Activated T-cell treated with anti-CD3 and anti-CD28 coated beads, Interleukin-2, amount 50 U/mL, for 4 hours (primary cell): ENCODE data around the gene PAPSS2. TPM values are rescaled to one million over a fixed set of nuclear protein-coding genes. Genes with fewer than 3 reads are reported as not detected.
"Not testable (repeated sequence)": the region's sequence is repeated elsewhere in the genome, so short reads cannot be mapped to it uniquely, and the experiment has no call there.

Experiments used
- ATAC-seq, 2 donors: fragments of 200-7000 bp; cut with Tn5 transposase; one replicate each; pipeline ENCODE4 v1.10.0; 2021
- DNase-seq: peaks from one replicate; pipeline ENCODE4 v3.0.0-alpha.2; 2020
- H3K27me3 Mint-ChIP-seq: one replicate; pipeline ENCODE4 v1.8.0; 2021; ENCODE audit warnings: low read depth, mixed read lengths
- H3K36me3 Mint-ChIP-seq: one replicate; pipeline ENCODE4 v1.8.0; 2022; ENCODE audit warnings: mixed read lengths; ENCODE audit not compliant: insufficient read depth
- H3K4me1 Mint-ChIP-seq: one replicate; pipeline ENCODE4 v1.8.0; 2021; ENCODE audit warnings: low read depth, mixed read lengths
- H3K4me3 Mint-ChIP-seq: one replicate; pipeline ENCODE4 v1.8.0; 2021; ENCODE audit warnings: mild to moderate bottlenecking, moderate library complexity, mixed read lengths
- H3K9me3 Mint-ChIP-seq: one replicate; pipeline ENCODE4 v1.8.0; 2021; ENCODE audit warnings: mixed read lengths
- total RNA-seq, 3 donors: library from RNA; stranded (reverse); gene quantifications; one replicate each; pipeline ENCODE4 v1.2.1, GENCODE V29; 2021

PAPSS2 gene
- total RNA-seq, 3 donors from 2014 or later = 0.21 to 0.43 (median 0.41) TPM

DNA sequence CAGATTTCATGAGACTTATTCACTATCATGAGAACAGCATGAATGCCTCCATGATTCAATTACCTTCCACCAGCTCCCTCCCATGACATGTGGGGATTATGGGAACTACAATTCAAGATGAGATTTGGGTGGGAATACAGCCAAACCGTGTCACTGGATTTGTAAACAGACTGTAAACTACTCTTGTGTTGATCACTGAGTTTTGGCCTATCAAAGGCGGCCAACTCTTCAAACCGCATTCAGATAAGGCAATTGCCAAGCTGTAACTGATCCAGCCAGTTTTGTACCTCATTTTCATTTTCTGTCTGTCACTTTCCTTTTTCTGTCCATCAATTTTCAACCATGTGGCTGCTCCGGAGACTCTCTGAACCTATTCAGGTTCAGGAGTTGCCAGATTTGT lies 27.2 kb upstream of the PAPSS2 start:
- peaks cover 9% of the 10 kb centered on the region for H3K4me1 Mint-ChIP-seq
- no peak for ATAC-seq
- DNase-seq = no peak
- peaks cover 2% of the 10 kb centered on the region for H3K27me3 Mint-ChIP-seq
- H3K36me3 Mint-ChIP-seq = no peaks in the 10 kb centered on the region
- peaks cover 4% of the 10 kb centered on the region for H3K9me3 Mint-ChIP-seq
- H3K4me3 Mint-ChIP-seq = no peak overlapping the region

DNA sequence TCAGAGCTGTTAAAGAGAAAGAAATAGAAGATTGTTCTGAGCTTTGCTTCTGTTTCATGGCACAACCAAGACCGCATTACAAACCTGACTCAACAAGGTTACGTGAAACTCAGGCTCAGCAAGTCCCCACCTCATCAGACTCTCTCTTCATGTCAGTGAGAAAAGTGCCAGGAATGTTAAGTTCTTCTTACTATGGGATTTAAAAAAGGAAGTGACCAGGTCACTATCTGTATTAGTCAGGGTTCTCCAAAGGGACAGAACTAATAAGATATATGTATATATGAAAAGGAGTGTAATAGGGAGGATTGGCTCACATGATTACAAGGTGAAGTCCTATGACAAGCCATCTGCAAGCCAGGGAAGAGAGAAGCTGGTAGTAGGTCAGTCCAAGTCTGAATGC lies 25.4 kb upstream of the PAPSS2 start:
- ATAC-seq = no peak
- peaks cover 2% of the 10 kb centered on the region for H3K27me3 Mint-ChIP-seq
- H3K9me3 Mint-ChIP-seq = peaks cover 4% of the 10 kb centered on the region
- no peak for DNase-seq
- H3K36me3 Mint-ChIP-seq = no peaks in the 10 kb centered on the region
- no peak overlapping the region for H3K4me3 Mint-ChIP-seq
- H3K4me1 Mint-ChIP-seq = peaks cover 9% of the 10 kb centered on the region

DNA sequence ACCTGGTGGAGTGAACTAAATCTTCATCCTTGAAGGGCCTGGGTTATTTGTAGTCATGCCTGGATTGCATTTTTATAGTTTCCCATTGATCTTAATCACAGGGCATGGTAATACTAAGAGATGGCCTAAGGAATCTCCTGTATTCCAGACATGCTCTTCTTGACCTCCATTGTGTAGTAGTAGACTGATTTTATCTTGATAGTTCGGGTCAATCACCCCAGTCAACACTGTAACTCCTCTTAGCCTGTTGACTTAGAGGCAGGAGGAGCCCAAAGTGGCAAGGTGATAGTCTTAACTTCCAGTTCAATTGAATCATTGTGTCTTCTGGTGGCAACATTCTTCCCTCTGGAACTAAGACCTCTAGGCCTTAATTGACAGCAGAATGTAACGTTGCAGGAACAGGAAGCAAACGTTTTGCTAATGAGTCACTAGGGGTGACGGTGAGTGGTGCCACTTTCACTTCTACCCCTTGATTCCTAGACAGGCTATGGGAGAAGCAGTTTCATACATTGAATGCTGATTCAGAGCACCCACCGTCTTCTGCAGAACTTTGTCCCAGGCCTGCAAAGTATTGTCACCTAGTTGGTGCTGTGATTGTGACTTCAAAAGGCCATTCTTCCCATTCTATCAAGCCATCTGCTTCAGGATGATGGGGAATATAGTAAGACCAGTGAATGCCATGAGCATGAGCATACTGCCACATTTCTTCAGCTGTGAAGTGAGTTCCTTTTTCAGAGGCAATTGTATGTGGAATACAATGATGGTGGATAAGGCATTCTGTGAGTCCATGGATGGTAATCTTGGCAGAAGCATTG lies 24.0 kb upstream of the PAPSS2 start:
- H3K9me3 Mint-ChIP-seq = peaks cover 4% of the 10 kb centered on the region
- no peaks in the 10 kb centered on the region for H3K36me3 Mint-ChIP-seq
- peak; percentile 89 to 95 for ATAC-seq
- H3K4me1 Mint-ChIP-seq = peaks cover 9% of the 10 kb centered on the region
- H3K27me3 Mint-ChIP-seq = no peaks in the 10 kb centered on the region
- H3K4me3 Mint-ChIP-seq = no peak overlapping the region
- DNase-seq = no peak

DNA sequence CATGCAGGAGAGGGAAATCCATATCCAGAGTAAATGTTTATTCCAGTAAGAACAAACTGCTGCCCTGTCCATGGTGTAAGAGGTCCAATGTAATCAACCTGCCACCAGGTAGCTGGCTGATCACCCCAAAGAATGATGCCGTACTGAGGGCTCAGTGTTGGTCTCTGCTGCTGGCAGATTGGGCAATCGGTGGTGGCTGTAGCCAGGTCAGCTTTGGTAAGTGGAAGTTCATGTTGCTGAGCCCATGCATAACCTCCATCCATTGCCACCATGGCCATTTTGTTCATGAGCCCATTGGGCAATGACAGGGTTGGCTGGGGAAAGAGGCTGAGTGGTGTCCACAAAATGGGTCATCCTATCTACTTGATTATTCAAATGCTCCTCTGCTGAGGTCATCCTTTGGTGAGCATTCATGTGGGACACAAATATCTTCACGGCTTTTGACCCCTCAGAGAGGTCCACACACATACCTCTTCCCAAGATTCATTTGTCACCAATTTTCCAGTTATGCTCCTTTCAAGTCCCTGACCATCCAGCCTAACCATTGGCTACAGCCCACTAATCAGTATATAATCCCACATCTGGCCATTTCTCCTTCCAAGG lies 23.3 kb upstream of the PAPSS2 start:
- H3K27me3 Mint-ChIP-seq = no peaks in the 10 kb centered on the region
- ATAC-seq = no peak
- no peak for DNase-seq
- H3K4me1 Mint-ChIP-seq = peaks cover 9% of the 10 kb centered on the region
- H3K9me3 Mint-ChIP-seq = peaks cover 4% of the 10 kb centered on the region
- no peaks in the 10 kb centered on the region for H3K36me3 Mint-ChIP-seq
- no peak overlapping the region for H3K4me3 Mint-ChIP-seq

GRCh38 chr10:87639493-87639892 lies 20.2 kb upstream of the PAPSS2 start:
- H3K27me3 Mint-ChIP-seq = no peaks in the 10 kb centered on the region
- no peak overlapping the region for H3K4me3 Mint-ChIP-seq
- H3K9me3 Mint-ChIP-seq = no peaks in the 10 kb centered on the region
- no peaks in the 10 kb centered on the region for H3K36me3 Mint-ChIP-seq
- ATAC-seq = no peak
- peaks cover 9% of the 10 kb centered on the region for H3K4me1 Mint-ChIP-seq
- no peak for DNase-seq

- Mint-ChIP-seq H3K27me3 (no peaks in the 10 kb centered on the region), H3K36me3 (no peaks in the 10 kb centered on the region), H3K4me3 (no peak overlapping the region), H3K4me1 (peaks cover 13% of the 10 kb centered on the region), H3K9me3 (no peaks in the 10 kb centered on the region)
- DNase-seq (no peak), ATAC-seq (no peak)
These were observed 19.6 kb upstream of the PAPSS2 start for GRCh38 chr10:87640043-87640442.

GRCh38 chr10:87642486-87642885 lies 17.2 kb upstream of the PAPSS2 start:
- Mint-ChIP-seq H3K36me3 (no peaks in the 10 kb centered on the region), H3K4me1 (peaks cover 8% of the 10 kb centered on the region), H3K27me3 (no peaks in the 10 kb centered on the region), H3K4me3 (no peak overlapping the region), H3K9me3 (peaks cover 4% of the 10 kb centered on the region)
- ATAC-seq (no peak), DNase-seq (no peak)

DNA sequence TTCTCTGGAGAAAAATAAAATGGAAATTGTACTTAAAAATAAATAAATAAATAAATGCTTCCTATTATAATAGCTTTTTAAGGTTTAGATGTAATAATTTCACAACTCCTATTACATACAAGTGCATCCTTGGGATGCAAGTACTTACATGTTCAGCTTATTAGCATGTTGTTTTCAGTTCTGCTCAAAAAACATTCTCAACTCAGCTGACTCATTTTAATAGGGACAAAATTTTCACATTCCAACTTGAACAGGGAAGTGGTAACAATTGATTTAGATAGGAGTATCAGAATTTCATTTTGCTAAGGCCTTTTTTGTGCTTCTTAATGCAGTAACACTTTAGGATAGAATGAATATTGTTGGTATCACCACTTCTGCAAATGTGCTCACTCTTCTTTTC lies 16.7 kb upstream of the PAPSS2 start:
- Mint-ChIP-seq H3K36me3 (no peaks in the 10 kb centered on the region), H3K4me3 (no peak overlapping the region), H3K27me3 (no peaks in the 10 kb centered on the region), H3K9me3 (peaks cover 4% of the 10 kb centered on the region), H3K4me1 (peaks cover 8% of the 10 kb centered on the region)
- ATAC-seq (no peak), DNase-seq (no peak)

- DNase-seq (no peak), ATAC-seq (no peak)
- H3K9me3 Mint-ChIP-seq = peaks cover 4% of the 10 kb centered on the region
- no peaks in the 10 kb centered on the region for H3K27me3 Mint-ChIP-seq
- no peak overlapping the region for H3K4me3 Mint-ChIP-seq
- H3K36me3 Mint-ChIP-seq = no peaks in the 10 kb centered on the region
- peaks cover 10% of the 10 kb centered on the region for H3K4me1 Mint-ChIP-seq
These were observed 15.8 kb upstream of the PAPSS2 start for GRCh38 chr10:87643920-87644319.

DNA sequence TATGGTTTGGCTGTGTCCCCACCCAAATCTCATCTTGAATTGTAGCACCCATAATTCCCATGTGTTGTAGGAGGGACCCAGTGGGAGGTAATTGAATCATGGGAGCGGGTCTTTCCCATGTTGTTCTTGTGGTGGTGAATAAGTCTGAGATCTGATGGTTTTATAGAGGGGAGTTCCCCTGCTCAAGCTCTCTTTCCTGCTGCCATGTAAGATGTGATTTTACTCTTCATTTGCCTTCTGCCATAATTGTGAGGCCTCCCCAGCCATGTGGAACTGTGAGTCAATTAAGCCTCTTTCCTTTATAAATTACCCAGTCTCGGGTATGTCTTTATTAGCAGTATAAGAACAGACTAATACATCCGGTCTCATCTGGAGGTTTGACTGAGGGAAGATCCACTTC lies 15.2 kb upstream of the PAPSS2 start:
- H3K27me3 Mint-ChIP-seq, H3K9me3 Mint-ChIP-seq: not testable (repeated sequence)
- H3K4me1 Mint-ChIP-seq = peaks cover 10% of the 10 kb centered on the region

GRCh38 chr10:87646192-87646909 lies 13.3 kb upstream of the PAPSS2 start:
- ATAC-seq (no peak), DNase-seq (no peak)
- H3K36me3 Mint-ChIP-seq = no peaks in the 10 kb centered on the region
- H3K4me1 Mint-ChIP-seq = peaks cover 10% of the 10 kb centered on the region
- peaks cover 3% of the 10 kb centered on the region for H3K27me3 Mint-ChIP-seq
- H3K4me3 Mint-ChIP-seq = no peak overlapping the region
- H3K9me3 Mint-ChIP-seq = peaks cover 4% of the 10 kb centered on the region

More for the DNA sequence above, 15.2 kb upstream of the PAPSS2 start:
- H3K36me3 Mint-ChIP-seq, DNase-seq, H3K4me3 Mint-ChIP-seq: not testable (repeated sequence)
- peak; percentile 59 to 67 for ATAC-seq

GRCh38 chr10:87646935-87647334 lies 12.7 kb upstream of the PAPSS2 start:
- Mint-ChIP-seq H3K9me3 (peaks cover 4% of the 10 kb centered on the region), H3K27me3 (peaks cover 9% of the 10 kb centered on the region), H3K4me3 (no peak overlapping the region), H3K36me3 (no peaks in the 10 kb centered on the region), H3K4me1 (peaks cover 10% of the 10 kb centered on the region)
- DNase-seq = no peak
- peak; percentile 74 to 75 for ATAC-seq

DNA sequence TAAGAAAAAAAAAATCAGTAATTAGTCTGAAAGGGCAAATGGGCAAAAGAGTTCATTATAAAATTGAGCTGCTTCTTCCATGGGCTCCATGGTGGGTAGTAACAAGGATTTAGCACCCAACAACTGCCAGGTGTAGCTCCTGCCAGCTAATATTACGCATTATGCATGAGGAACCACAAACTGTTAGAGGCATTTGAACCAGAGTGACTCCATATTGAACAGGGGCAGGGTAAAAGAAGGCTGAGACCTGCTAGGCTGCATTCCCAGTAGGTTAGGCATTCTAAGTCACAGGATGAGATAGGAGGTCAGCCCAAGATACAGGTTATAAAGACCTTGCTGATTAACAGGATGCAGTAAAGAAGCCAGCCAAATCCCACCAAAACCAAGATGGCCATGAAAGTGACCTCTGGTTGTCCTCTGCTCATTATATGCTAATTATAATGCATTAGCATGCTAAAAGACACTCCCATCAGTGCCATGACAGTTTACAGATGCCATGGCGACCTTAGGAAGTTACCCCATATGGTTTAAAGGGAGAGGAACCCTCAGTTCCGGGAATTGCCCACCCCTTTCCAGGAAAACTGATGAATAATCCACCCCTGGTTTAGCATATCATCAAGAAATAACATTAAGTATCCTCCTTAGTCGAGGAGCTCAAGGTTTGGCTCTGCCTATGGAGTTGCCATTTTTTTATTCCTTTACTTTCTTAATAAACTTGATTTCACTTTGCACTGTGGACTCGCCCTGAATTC lies 8.7 kb upstream of the PAPSS2 start:
- Mint-ChIP-seq H3K4me3 (no peak overlapping the region), H3K27me3 (peaks cover 21% of the 10 kb centered on the region), H3K36me3 (no peaks in the 10 kb centered on the region), H3K9me3 (peaks cover under 1% of the 10 kb centered on the region), H3K4me1 (peaks cover 7% of the 10 kb centered on the region)
- DNase-seq (no peak), ATAC-seq (no peak)

GRCh38 chr10:87651801-87652200 lies 7.9 kb upstream of the PAPSS2 start:
- no peaks in the 10 kb centered on the region for H3K36me3 Mint-ChIP-seq
- DNase-seq (no peak), ATAC-seq (no peak)
- peaks cover 6% of the 10 kb centered on the region for H3K4me1 Mint-ChIP-seq
- H3K9me3 Mint-ChIP-seq = no peaks in the 10 kb centered on the region
- H3K27me3 Mint-ChIP-seq = peaks cover 27% of the 10 kb centered on the region
- no peak overlapping the region for H3K4me3 Mint-ChIP-seq
